ENCODE measurements around the gene EIF3B. TPM values are rescaled to one million over a fixed set of nuclear protein-coding genes. Genes with fewer than 3 reads are reported as not detected.
A peak's percentile ranks its signal among the peaks of the same experiment; 100 is the strongest.

The EIF3B gene
- total RNA-seq, 1 donor from 2014 or later, result 120 TPM

DNA sequence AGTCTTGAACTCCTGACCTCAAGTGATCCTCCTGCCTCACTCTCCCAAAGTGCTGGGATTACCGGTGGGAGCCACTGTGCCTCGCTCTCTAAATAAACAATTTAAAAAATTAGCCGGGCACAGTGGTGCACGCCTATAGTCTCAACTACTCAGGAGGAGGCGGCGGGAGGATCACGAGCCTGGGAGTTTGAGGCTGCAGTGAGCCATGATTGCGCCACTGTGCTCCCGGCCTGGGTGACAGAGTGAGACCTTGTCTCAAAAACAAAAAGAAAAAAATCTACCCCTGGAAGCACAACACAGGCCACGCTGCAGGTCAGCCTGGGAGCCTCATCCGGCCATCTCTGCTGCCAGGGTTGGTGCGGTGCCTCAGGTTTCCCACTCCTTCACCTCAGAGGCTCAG is 3.8 kb upstream of the EIF3B start:
- DNase-seq (ENCODE audit: low spot score), result no peak
- Mint-ChIP-seq H3K4me3 (ENCODE audit: unreplicated experiment) (no peak overlapping the region), H3K4me1 (ENCODE audit: low read depth) (peaks cover 20% of the 10 kb centered on the region), H3K27me3 (ENCODE audit: low read depth) (no peaks in the 10 kb centered on the region), H3K27ac (ENCODE audit: unreplicated experiment) (no peak overlapping the region), H3K36me3 (ENCODE audit: low read depth) (no peaks in the 10 kb centered on the region), H3K9me3 (ENCODE audit: low read depth) (no peaks in the 10 kb centered on the region)
- TF ChIP-seq, protein P1, sequence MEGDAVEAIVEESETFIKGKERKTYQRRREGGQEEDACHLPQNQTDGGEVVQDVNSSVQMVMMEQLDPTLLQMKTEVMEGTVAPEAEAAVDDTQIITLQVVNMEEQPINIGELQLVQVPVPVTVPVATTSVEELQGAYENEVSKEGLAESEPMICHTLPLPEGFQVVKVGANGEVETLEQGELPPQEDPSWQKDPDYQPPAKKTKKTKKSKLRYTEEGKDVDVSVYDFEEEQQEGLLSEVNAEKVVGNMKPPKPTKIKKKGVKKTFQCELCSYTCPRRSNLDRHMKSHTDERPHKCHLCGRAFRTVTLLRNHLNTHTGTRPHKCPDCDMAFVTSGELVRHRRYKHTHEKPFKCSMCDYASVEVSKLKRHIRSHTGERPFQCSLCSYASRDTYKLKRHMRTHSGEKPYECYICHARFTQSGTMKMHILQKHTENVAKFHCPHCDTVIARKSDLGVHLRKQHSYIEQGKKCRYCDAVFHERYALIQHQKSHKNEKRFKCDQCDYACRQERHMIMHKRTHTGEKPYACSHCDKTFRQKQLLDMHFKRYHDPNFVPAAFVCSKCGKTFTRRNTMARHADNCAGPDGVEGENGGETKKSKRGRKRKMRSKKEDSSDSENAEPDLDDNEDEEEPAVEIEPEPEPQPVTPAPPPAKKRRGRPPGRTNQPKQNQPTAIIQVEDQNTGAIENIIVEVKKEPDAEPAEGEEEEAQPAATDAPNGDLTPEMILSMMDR (IDR thresholded peaks at IDR 0.05), result no peak

- H3K36me3 Mint-ChIP-seq (ENCODE audit: low read depth), result peaks cover 2% of the 10 kb centered on the region
- H3K4me1 Mint-ChIP-seq (ENCODE audit: low read depth), result peaks cover 30% of the 10 kb centered on the region
- no peaks in the 10 kb centered on the region for H3K9me3 Mint-ChIP-seq (ENCODE audit: low read depth)
Observed at GRCh38 chr7:2353113-2353935, 1.3 kb upstream of the EIF3B start.

GRCh38 chr7:2353936-2354185 is 766 bp upstream of the EIF3B start:
- Mint-ChIP-seq H3K36me3 (ENCODE audit: low read depth) (peaks cover 2% of the 10 kb centered on the region), H3K4me3 (ENCODE audit: unreplicated experiment) (peak overlapping the region; percentile 89), H3K27ac (ENCODE audit: unreplicated experiment) (peak overlapping the region; percentile 100), H3K9me3 (ENCODE audit: low read depth) (no peaks in the 10 kb centered on the region), H3K4me1 (ENCODE audit: low read depth) (peaks cover 30% of the 10 kb centered on the region), H3K27me3 (ENCODE audit: low read depth) (no peaks in the 10 kb centered on the region)
- no peak for DNase-seq (ENCODE audit: low spot score)
- TF ChIP-seq, protein P1 (IDR thresholded peaks at IDR 0.05), result no peak

More at GRCh38 chr7:2353113-2353935, 1.3 kb upstream of the EIF3B start:
- peak overlapping the region; percentile 100 for H3K27ac Mint-ChIP-seq (ENCODE audit: unreplicated experiment)
- no peak for DNase-seq (ENCODE audit: low spot score)
- no peaks in the 10 kb centered on the region for H3K27me3 Mint-ChIP-seq (ENCODE audit: low read depth)
- TF ChIP-seq, protein P1 (IDR thresholded peaks at IDR 0.05), result no peak
- peak overlapping the region; percentile 89 for H3K4me3 Mint-ChIP-seq (ENCODE audit: unreplicated experiment)

GRCh38 chr7:2354939-2355704 is 495 bp downstream of the EIF3B start:
- Mint-ChIP-seq H3K4me1 (ENCODE audit: low read depth) (peaks cover 34% of the 10 kb centered on the region), H3K36me3 (ENCODE audit: low read depth) (peaks cover 2% of the 10 kb centered on the region), H3K27me3 (ENCODE audit: low read depth) (no peaks in the 10 kb centered on the region), H3K4me3 (ENCODE audit: unreplicated experiment) (peak overlapping the region; percentile 89), H3K9me3 (ENCODE audit: low read depth) (no peaks in the 10 kb centered on the region), H3K27ac (ENCODE audit: unreplicated experiment) (peak overlapping the region; percentile 90)
- no peak for DNase-seq (ENCODE audit: low spot score)
- TF ChIP-seq, protein P1 (IDR thresholded peaks at IDR 0.05), result no peak

GRCh38 chr7:2355705-2356008 is 1.0 kb downstream of the EIF3B start:
- DNase-seq (ENCODE audit: low spot score), result no peak
- TF ChIP-seq, protein P1 (IDR thresholded peaks at IDR 0.05), result no peak
- H3K36me3 Mint-ChIP-seq (ENCODE audit: low read depth), result peaks cover 3% of the 10 kb centered on the region
- peak overlapping the region; percentile 90 for H3K27ac Mint-ChIP-seq (ENCODE audit: unreplicated experiment)
- no peaks in the 10 kb centered on the region for H3K9me3 Mint-ChIP-seq (ENCODE audit: low read depth)
- H3K4me1 Mint-ChIP-seq (ENCODE audit: low read depth), result peaks cover 39% of the 10 kb centered on the region
- peak overlapping the region; percentile 84 for H3K4me3 Mint-ChIP-seq (ENCODE audit: unreplicated experiment)
- H3K27me3 Mint-ChIP-seq (ENCODE audit: low read depth), result no peaks in the 10 kb centered on the region

Measured in chondrocyte (in vitro differentiated cells).